Stimulated activated CD4-positive, alpha-beta T cell treated with anti-CD3 and anti-CD28 coated beads, Interleukin-15, amount 100 ng/mL, for 1 hour (primary cell): Measurements from ENCODE around the gene OGFR.

Source experiments
- DNase-seq, 2 donors: peaks; one replicate each; pipeline ENCODE4 v3.0.0-alpha.2; 2020; ENCODE audit warnings: low read depth in 1 of 2, low spot score in 1 of 2

Gene OGFR

GRCh38 chr20:62782149-62782892, 22.3 kb upstream of the OGFR start:
- DNase-seq = no peak

DNA sequence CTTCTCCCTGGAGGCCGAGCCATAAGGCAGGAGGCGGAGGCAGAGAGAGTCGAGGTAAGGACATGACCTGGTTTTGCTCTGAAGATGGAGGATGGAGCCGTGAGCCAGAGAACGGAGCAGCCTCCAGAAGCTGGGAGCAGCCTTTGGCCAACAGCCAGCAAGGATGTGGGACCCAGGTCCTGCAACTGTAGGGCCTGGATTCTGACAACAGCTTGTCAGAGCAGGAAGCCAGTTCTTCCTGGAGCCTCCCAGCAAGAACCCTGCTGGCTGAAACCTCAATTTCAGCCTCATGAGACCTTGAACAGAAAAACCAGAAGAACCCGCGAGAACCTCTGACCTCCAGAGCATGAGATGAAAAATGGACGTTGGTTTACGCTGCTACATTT, 21.7 kb upstream of the OGFR start:
- no peak for DNase-seq

DNA sequence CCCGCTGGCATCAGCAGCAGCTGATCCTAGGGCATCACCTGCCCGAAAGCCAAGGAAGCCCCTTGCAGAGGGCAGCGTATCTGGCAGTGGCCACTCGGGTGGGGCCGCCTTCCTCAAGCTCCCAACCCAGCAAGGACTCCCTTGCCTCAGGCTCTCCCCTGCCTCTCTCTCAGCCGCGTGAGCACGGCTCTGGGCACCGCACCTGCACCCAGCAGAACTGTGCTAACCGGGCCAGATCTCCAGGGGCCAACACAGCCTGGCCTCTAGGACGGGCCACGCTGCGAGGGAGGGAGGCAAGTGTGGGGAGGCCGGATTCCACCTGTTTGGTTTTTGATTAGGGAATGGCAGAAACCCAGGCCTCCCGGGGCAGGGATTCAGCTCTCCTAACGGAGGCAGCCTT, 20.1 kb upstream of the OGFR start:
- no peak for DNase-seq

- no peak for DNase-seq
Measured at GRCh38 chr20:62785393-62785792, 19.2 kb upstream of the OGFR start.

DNA sequence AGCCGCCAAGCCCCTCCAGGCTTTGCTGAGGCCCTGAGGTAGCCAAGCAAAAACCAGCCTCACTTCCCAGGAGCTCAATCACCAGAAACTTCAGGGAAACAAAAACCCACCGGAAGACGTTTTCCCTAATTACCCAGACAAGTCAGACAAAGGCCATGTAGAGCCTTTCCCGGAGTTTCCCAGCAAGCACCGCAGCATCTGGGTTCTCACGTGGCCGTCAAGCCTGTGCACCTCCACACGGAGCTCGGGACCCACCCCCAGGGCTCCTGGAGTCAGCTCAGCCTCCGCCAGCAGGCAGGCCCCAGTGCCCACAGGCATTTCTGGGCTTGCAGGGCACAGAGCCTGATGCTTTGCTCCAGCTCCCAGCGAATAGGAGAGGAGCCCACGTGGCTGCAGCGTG, 18.5 kb upstream of the OGFR start:
- DNase-seq = no peak

GRCh38 chr20:62787321-62787720, 17.3 kb upstream of the OGFR start:
- DNase-seq = no peak

- DNase-seq = no peak
Measured at GRCh38 chr20:62787866-62788265, 16.8 kb upstream of the OGFR start.

- no peak for DNase-seq
Measured at GRCh38 chr20:62788607-62789006, 16.0 kb upstream of the OGFR start.

DNA sequence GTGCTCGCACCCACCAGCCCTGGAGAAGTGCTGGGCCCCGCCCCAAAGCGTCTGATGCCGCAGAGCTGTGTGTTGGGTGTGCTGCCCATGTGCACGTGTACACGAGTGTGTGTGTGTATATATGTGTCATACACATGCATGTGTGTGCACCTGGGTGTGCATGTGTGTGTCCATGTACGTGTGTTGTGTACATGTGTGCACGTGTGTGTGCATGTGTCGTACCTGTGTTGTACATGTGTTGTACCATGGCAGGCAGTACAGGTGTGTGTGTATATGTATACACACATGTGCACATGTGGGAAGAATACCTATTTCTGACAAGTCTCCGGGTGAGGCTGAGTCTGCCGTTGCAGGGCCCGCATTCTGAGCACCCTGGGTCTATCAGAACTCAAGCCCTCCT, 14.6 kb upstream of the OGFR start:
- no peak for DNase-seq

GRCh38 chr20:62791301-62792181, 13.1 kb upstream of the OGFR start:
- peak; percentile 40 to 50 for DNase-seq

DNA sequence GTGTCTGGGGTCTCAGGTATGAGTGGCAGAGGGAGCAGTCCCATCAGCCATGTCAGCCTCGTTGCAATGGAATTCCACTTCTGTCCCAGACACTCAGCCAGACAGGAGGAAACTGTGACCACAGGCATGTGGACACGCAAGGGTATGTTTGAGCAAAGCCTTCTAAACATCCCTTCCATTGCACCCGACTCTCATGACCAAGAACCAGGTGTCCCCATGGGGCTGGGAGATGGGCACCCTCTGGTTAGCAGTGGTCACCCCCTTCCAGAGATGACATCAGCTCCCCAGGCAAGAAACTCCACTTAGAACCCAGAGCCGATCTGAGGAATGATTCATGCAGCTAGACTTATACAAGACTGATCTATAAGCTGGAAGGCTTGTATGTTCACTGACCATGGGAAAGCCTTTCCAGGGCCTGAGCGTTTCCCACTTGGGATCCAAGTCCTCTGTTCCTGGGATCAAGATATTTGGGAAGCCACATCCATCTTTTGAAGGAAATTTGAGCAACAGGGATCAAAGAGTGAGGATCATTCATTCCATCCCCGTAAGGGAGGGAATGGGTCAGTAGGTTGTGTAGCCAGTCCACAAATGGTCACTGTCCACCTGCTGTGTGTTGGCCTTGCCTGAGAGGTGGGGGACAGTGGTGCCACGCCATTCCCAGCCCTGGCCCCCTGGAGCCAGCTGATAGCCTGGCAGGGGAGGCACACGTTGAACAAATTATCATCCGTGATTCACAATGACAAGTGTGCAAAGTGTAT, 12.3 kb upstream of the OGFR start:
- DNase-seq = no peak

GRCh38 chr20:62792940-62793756, 11.5 kb upstream of the OGFR start:
- DNase-seq = no peak

- DNase-seq = no peak
Measured at GRCh38 chr20:62793757-62794006, 11.0 kb upstream of the OGFR start.

GRCh38 chr20:62794007-62794724, 10.5 kb upstream of the OGFR start:
- peak; percentile 83 to 93 for DNase-seq

DNA sequence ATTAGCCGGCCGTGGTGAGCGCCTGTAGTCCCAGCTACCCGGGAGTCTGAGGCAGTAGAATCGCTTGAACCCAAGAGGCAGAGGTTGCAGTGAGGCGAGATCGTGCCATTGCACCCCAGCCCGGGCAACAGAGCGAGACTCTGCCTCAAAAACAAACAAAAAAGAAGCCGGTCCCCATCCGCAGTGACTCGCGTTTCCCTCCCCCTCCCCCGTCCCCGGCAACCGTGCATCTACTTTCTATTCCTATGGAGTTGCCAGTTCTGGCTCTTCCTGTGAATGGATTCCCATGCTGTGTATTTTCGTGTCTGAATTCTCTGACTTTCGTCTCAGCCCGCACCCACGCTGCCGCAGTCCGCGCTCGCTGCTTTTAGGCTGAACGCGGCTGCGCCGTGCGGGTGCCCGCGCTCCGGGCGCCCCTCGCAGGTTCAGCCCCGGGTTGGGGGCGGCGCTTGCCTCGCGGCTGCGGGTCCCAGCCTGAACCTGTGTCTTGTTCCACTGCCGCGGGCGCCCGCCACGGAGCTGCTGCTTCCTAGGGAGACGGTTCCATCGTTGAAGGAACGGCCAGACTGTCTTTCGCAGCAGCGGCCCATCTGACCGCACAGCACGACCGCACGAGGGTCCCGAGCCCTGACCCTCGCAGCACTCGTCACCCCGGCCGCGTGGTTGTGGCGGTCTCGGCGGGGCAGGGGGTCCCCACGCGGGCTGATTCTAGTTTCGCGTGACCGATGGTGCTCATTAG, 9.4 kb upstream of the OGFR start:
- peak in 1 of 2 donors; percentile 57 for DNase-seq

- DNase-seq = no peak
Measured at GRCh38 chr20:62796699-62797491, 7.7 kb upstream of the OGFR start.

GRCh38 chr20:62797671-62798532, 6.7 kb upstream of the OGFR start:
- no peak for DNase-seq

DNA sequence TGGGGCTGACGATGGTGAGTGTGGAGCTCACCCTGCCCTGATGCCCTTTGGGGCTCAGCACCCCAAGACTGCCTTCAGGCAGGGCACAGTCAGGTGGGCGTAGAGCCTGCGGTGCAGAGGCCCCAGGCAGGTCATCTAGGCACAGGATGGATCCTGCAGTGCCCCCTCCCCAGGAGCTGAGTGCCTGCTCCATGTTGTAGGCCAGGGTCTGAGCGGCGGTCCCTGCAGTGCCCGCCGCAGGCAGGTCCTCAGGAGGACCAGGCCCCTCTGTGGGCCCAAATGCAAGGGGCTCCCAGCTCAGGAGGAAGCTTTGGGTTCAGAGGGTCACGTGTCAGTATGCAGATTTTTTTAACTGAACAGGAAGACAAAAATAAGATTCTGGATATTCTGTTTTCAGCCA, 5.6 kb upstream of the OGFR start:
- no peak for DNase-seq
